Astrocyte (in vitro differentiated cells and primary cell): ENCODE data around the gene TSPEAR.

ENCODE experiments used
- EZH2 ChIP-seq: IDR thresholded peaks from 2 replicates; pipeline ENCODE4 v1.6.1; 2012; ENCODE audit warnings: mild to moderate bottlenecking, low read length, inconsistent platforms; ENCODE audit not compliant: insufficient read depth
- TF ChIP-seq, protein P1 (sequence below): IDR thresholded peaks from 2 replicates; pipeline ENCODE4 v1.5.1; 2011; ENCODE audit warnings: low read depth, mild to moderate bottlenecking, inconsistent platforms, low read length, moderate library complexity; ENCODE audit not compliant: insufficient read depth

DNA sequence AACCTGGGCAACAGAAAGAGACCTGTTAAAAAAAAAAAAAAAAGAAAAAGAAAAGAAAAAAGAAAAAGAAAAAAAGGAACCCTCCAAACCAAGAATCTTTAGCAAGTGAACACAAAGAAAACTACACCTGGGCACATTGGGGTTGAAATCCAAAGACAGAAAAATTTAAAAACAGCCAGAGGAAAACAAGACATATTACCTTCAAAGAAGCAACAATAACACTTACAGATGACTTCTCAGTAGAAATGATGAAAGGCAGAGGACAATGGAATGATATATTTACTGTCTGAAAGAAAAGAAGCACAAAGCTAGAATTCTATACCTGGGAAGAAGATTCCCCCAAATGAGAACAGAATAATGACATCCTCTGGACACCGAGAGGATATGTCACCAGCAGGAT, 168.7 kb downstream of the TSPEAR start:
- TF ChIP-seq, protein P1, sequence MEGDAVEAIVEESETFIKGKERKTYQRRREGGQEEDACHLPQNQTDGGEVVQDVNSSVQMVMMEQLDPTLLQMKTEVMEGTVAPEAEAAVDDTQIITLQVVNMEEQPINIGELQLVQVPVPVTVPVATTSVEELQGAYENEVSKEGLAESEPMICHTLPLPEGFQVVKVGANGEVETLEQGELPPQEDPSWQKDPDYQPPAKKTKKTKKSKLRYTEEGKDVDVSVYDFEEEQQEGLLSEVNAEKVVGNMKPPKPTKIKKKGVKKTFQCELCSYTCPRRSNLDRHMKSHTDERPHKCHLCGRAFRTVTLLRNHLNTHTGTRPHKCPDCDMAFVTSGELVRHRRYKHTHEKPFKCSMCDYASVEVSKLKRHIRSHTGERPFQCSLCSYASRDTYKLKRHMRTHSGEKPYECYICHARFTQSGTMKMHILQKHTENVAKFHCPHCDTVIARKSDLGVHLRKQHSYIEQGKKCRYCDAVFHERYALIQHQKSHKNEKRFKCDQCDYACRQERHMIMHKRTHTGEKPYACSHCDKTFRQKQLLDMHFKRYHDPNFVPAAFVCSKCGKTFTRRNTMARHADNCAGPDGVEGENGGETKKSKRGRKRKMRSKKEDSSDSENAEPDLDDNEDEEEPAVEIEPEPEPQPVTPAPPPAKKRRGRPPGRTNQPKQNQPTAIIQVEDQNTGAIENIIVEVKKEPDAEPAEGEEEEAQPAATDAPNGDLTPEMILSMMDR: no peak
- no peak for TF ChIP-seq EZH2
